K562 (cell line): Measurements from ENCODE around the gene PIK3C2G. TPM values are rescaled to one million over a fixed set of nuclear protein-coding genes. Genes with fewer than 3 reads are reported as not detected.

ENCODE experiments used
- ATAC-seq: fragments of 200-7000 bp; cut with Tn5 transposase; 3 replicates; pipeline ENCODE4 v1.9.1; 2020; ENCODE audit warnings: moderate library complexity
- BruUV-seq: library from RNA; stranded (reverse); fragments of 400-500 nt; replicated peaks from 2 replicates; lab custom pipeline; 2021; lab: Mats Ljungman, UMichigan
- CTCF ChIA-PET: fragments of 300-600 bp; formaldehyde crosslinking; extraction: SDS; loops from one replicate; lab custom pipeline; 2021; ENCODE audit warnings: low intra/inter-chr PET ratio; lab: Yijun Ruan, JAX
- POLR2A ChIA-PET: fragments of 300-600, 350-650 bp; sonication (Branson Sonifier 250); formaldehyde crosslinking; extraction: SDS; loops from one replicate; lab custom pipeline; 2021; ENCODE audit warnings: antibody characterized with exemption, inconsistent platforms; lab: Yijun Ruan, JAX
- DNase-seq, 4 experiments: peaks; one replicate each; pipeline versions ENCODE4 v3.0.0 to v3.0.0-alpha.2; 2011 to 2018; ENCODE audit warnings: low spot score in 3 of 4, mixed read lengths in 3 of 4; ENCODE audit errors: extremely low read depth in 1 of 4
- FAIRE-seq: peaks from 2 replicates; lab custom pipeline; 2011; peaks lifted over from hg19 to GRCh38; lab: Jason Lieb, UNC
- H2AFZ ChIP-seq: 2 replicates; pipeline ENCODE4 v1.6.0; 2011; ENCODE audit warnings: low read depth, low read length, control low read depth, inconsistent platforms
- H3K27ac ChIP-seq: fragments of 200-600 bp; 3 replicates; pipeline ENCODE4 v1.8.0; 2011; ENCODE audit warnings: low read depth, mild to moderate bottlenecking, control low read depth, inconsistent platforms, low read length, moderate library complexity, mixed read lengths; ENCODE audit errors: extremely low read depth
- H3K27me3 ChIP-seq, 2 experiments: fragments of 300-600 bp in 1 of 2; 2 replicates in 1 of 2; 3 replicates in 1 of 2; pipeline versions ENCODE4 v1.6.0 to v1.8.0; 2011; ENCODE audit warnings: inconsistent platforms in 2 of 2, low read length in 2 of 2, mild to moderate bottlenecking in 1 of 2, mixed read lengths in 1 of 2, moderate library complexity in 1 of 2; ENCODE audit not compliant: control insufficient read depth in 2 of 2, insufficient read depth in 2 of 2
- H3K36me3 ChIP-seq: fragments of 300-600 bp; 3 replicates; pipeline ENCODE4 v1.8.0; 2011; ENCODE audit warnings: mild to moderate bottlenecking, low read length, inconsistent platforms; ENCODE audit not compliant: control insufficient read depth, insufficient read depth
- H3K4me1 ChIP-seq, 2 experiments: fragments of 200-600 bp in 1 of 2; replicated peaks in 1 of 2; 2 replicates in 1 of 2; 3 replicates in 1 of 2; pipeline versions ENCODE4 v1.5.1 to v1.8.0; 2011; ENCODE audit warnings: inconsistent platforms in 2 of 2, low read length in 2 of 2, mild to moderate bottlenecking in 1 of 2, mixed read lengths in 1 of 2, moderate library complexity in 1 of 2; ENCODE audit not compliant: control insufficient read depth in 2 of 2, insufficient read depth in 2 of 2
- H3K4me2 ChIP-seq: 2 replicates; pipeline ENCODE4 v1.6.1; 2011; ENCODE audit warnings: low read length, control low read depth, inconsistent platforms, mixed read lengths; ENCODE audit not compliant: insufficient read depth
- H3K4me3 ChIP-seq: fragments of 200-600 bp; sonication (generic), shearing (Covaris generic); 2 replicates; pipeline ENCODE4 v1.5.1; 2016; ENCODE audit warnings: control low read depth, inconsistent platforms
- H3K79me2 ChIP-seq: fragments of 200-600 bp; 3 replicates; pipeline ENCODE4 v1.8.0; 2011; ENCODE audit warnings: low read length, inconsistent platforms; ENCODE audit not compliant: control insufficient read depth, insufficient read depth
- H3K9ac ChIP-seq, 2 experiments: 2 replicates each; pipeline versions ENCODE4 v1.6.0 to v1.6.1; 2011; ENCODE audit warnings: low read depth in 2 of 2, low read length in 2 of 2, control low read depth in 1 of 2, inconsistent platforms in 1 of 2, mild to moderate bottlenecking in 1 of 2, mixed read lengths in 1 of 2; ENCODE audit not compliant: insufficient read depth in 1 of 2
- H3K9me1 ChIP-seq: one replicate; pipeline ENCODE4 v1.6.0; 2011; ENCODE audit warnings: inconsistent platforms, mild to moderate bottlenecking, low read length, moderate library complexity; ENCODE audit not compliant: control insufficient read depth, insufficient read depth
- H3K9me3 ChIP-seq: replicated peaks from 2 replicates; pipeline ENCODE4 v1.5.1; 2011; ENCODE audit warnings: low read depth, low read length, inconsistent platforms; ENCODE audit not compliant: control insufficient read depth, insufficient read depth
- H4K20me1 ChIP-seq: replicated peaks from 2 replicates; pipeline ENCODE4 v1.6.1; 2011; ENCODE audit warnings: low read length, inconsistent platforms, mixed read lengths; ENCODE audit not compliant: control insufficient read depth, insufficient read depth
- ILF3 ChIP-seq: fragments of 450-650 bp; IDR thresholded peaks from 2 replicates; pipeline ENCODE4 v1.6.1; 2018; ENCODE audit warnings: antibody characterized with exemption, mild to moderate bottlenecking, moderate library complexity, borderline replicate concordance
- LARP7 ChIP-seq: fragments of 450-650 bp; IDR thresholded peaks from 2 replicates; pipeline ENCODE4 v1.6.1; 2016
- LCOR ChIP-seq: sonication (generic); formaldehyde crosslinking; IDR thresholded peaks from 2 replicates; pipeline ENCODE4 v1.8.0; 2022; ENCODE audit warnings: mild to moderate bottlenecking, missing genetic modification reagents
- LEF1 ChIP-seq: fragments of 450-650 bp; IDR thresholded peaks from 2 replicates; pipeline ENCODE4 v1.6.1; 2016; ENCODE audit warnings: mild to moderate bottlenecking
- MTA3 ChIP-seq: fragments of 450-650 bp; formaldehyde crosslinking; IDR thresholded peaks from 2 replicates; pipeline ENCODE4 v1.6.1; 2017; ENCODE audit warnings: mild to moderate bottlenecking, borderline replicate concordance
- MTF1 ChIP-seq: fragments of 250-450 bp; sonication (Bioruptor Pico); IDR thresholded peaks from 2 replicates; pipeline ENCODE4 v1.9.0; 2021; ENCODE audit warnings: moderate library complexity, mild to moderate bottlenecking, inconsistent platforms, borderline replicate concordance
- NRF1 ChIP-seq, 2 experiments: fragments of 450-650 bp; IDR thresholded peaks in 1 of 2; conservative IDR thresholded peaks in 1 of 2; 2 replicates each; pipeline ENCODE4 v1.6.1; 2014; ENCODE audit warnings: mild to moderate bottlenecking in 2 of 2
- PRDM10 ChIP-seq: fragments of 450-650 bp; IDR thresholded peaks from 2 replicates; pipeline ENCODE4 v1.6.1; 2018; ENCODE audit not compliant: partially characterized antibody
- TBL1XR1 ChIP-seq, 2 experiments: IDR thresholded peaks; 2 replicates each; pipeline ENCODE4 v1.6.1; 2012; ENCODE audit warnings: improper control_type of control experiment in 2 of 2, low read length in 2 of 2, mild to moderate bottlenecking in 1 of 2
- ZBTB11 ChIP-seq, 3 experiments: fragments of 200-800 bp in 1 of 3; fragments of 250-450 bp in 1 of 3; fragments of 450-650 bp in 1 of 3; sonication (Bioruptor Pico) in 1 of 3; sonication (Bioruptor generic) in 1 of 3; formaldehyde crosslinking in 1 of 3; IDR thresholded peaks; 2 replicates each; pipeline versions ENCODE4 v1.6.1 to v1.8.0; 2016 to 2022; ENCODE audit warnings: mild to moderate bottlenecking in 2 of 3, missing genetic modification characterization in 2 of 3, missing compliant biosample characterization in 1 of 3, moderate library complexity in 1 of 3
- ZBTB12 ChIP-seq: fragments of 250-450 bp; sonication (Bioruptor Pico); IDR thresholded peaks from 2 replicates; pipeline ENCODE4 v1.4.0; 2020
- ZFPM2 ChIP-seq: fragments of 250-450 bp; sonication (Bioruptor Pico); IDR thresholded peaks from 2 replicates; pipeline ENCODE4 v1.5.1; 2022; ENCODE audit warnings: mild to moderate bottlenecking
- ZKSCAN8 ChIP-seq: fragments of 200-800 bp; sonication (Bioruptor generic); IDR thresholded peaks from 2 replicates; pipeline ENCODE4 v1.6.1; 2016; ENCODE audit warnings: missing genetic modification characterization, missing compliant biosample characterization
- ZNF175 ChIP-seq: fragments of 200-800 bp; sonication (Bioruptor generic); IDR thresholded peaks from 2 replicates; pipeline ENCODE4 v1.6.1; 2016; ENCODE audit warnings: low read depth, mild to moderate bottlenecking, missing genetic modification characterization, missing compliant biosample characterization
- WGBS: fragments of 100-300 bp; shearing (Covaris generic); methylation state at CpG from one replicate; pipeline ENCODE4 v1.1.6; 2016; ENCODE audit warnings: low coverage, mixed read lengths; ENCODE audit not compliant: insufficient coverage; ENCODE audit errors: missing lambda C conversion rate; 5-methylcytosine and 5-hydroxymethylcytosine counted together
- in situ Hi-C: fragments of 300-500 bp; cut with MboI; formaldehyde crosslinking; loops from 4 replicates; pipeline ENCODE4 v1.15.0; 2018; ENCODE audit warnings: inconsistent platforms, mixed read lengths
- intact Hi-C: fragments of 100-400 bp; cut with micrococcal nuclease; formaldehyde crosslinking; loops from 2 replicates; pipeline ENCODE4 v1.14.2; 2022
- polyA plus RNA-seq, 8 experiments: library from polyadenylated mRNA; depleted of rRNA in 4 of 8; stranded (reverse) in 5 of 8; unstranded in 3 of 8; fragments of >200 nt; fragmentation: Nextera tagmentation in 2 of 8; fragmentation: Illumina TruSeq in 1 of 8; extraction: Ambion mirVana in 2 of 8; extraction: Trizol in 1 of 8; gene quantifications; 2 replicates each; pipeline versions ENCODE4 v1.2.1 to v1.2.3, GENCODE V29; 2011 to 2014; ENCODE audit warnings: inconsistent platforms in 1 of 8, missing spikeins in 1 of 8
- total RNA-seq, 7 experiments: library from RNA; depleted of rRNA in 6 of 7; stranded (reverse); fragments of >200 nt in 6 of 7; fragmentation: Illumina TruSeq in 2 of 7; extraction: Trizol in 2 of 7; gene quantifications; 2 replicates each; pipeline versions ENCODE4 v1.2.1 to v1.2.3, GENCODE V29; 2011 to 2021; ENCODE audit warnings: low replicate concordance in 1 of 7

The PIK3C2G gene
- total and polyA plus RNA-seq, 9 of the 15 experiments (the other 6 are each of a cell fraction or from before 2014, with no cell fraction given), result not detected

GRCh38 chr12:18689771-18690170 lies 428.5 kb downstream of the PIK3C2G start:
- Histone ChIP-seq H3K4me3 (no peak overlapping the region), H3K4me1 (no peaks in the 10 kb centered on the region; a peak in 1 of 5 replicates), H3K27me3 (no peaks in the 10 kb centered on the region), H3K4me2 (no peak overlapping the region), H3K36me3 (no peaks in the 10 kb centered on the region), H3K9ac (no peak overlapping the region), H2AFZ (0 out of 2 replicates have a peak overlapping the region, but pooled peaks have one; percentile 32), H3K9me1 (no peaks in the 10 kb centered on the region), H3K9me3 (no peaks in the 10 kb centered on the region), H3K27ac (0 out of 3 replicates have a peak overlapping the region, but pooled peaks have one; percentile 19), H3K79me2 (no peaks in the 10 kb centered on the region), H4K20me1 (no peaks in the 10 kb centered on the region)
- DNase-seq (no peak), ATAC-seq (no peak), FAIRE-seq (no peak)
- ChIA-PET CTCF (no interaction called here), POLR2A (interaction anchor here (0.8 kb wide), 1 partner anchor 38 kb away, joined by 3 read pairs; no protein-coding TSS in a partner anchor)
- in situ Hi-C loops, result no loop called here
- intact Hi-C loops, result no loop called here
- WGBS, result 33% methylated on average over 3 of the region's 3 CpGs
- no TSS peak for BruUV-seq
- TF ChIP-seq ZFPM2 (CRISPR knock-in tag) (no peak), LEF1 (no peak), ZBTB12 (CRISPR knock-in tag) (no peak), TBL1XR1 (IDR thresholded peaks at IDR 0.05; ENCODE audit: low read length in 2 of 2) (no peak), NRF1 (conservative IDR thresholded peaks at IDR 0.05 in 1 of 2, IDR thresholded peaks at IDR 0.05 in 1 of 2) (no peak), ZNF175 (CRISPR knock-in tag) (no peak), LARP7 (no peak), LCOR (CRISPR knock-in tag) (no peak), ILF3 (no peak), PRDM10 (no peak), MTF1 (CRISPR knock-in tag) (no peak), ZKSCAN8 (CRISPR knock-in tag) (no peak), MTA3 (no peak), ZBTB11 (CRISPR knock-in tag; IDR thresholded peaks at IDR 0.05) (no peak)
